Inflammatory macrophage treated with lipopolysaccharide for 1 hour (primary cell): ENCODE data around the gene TBC1D22A.

ENCODE experiments used
- DNase-seq, 2 donors: peaks; one replicate each; pipeline ENCODE4 v3.0.0-alpha.2; 2020 to 2022

The TBC1D22A gene

GRCh38 chr22:46941968-46942798 lies 179.7 kb downstream of the TBC1D22A start:
- peak; percentile 47 to 62 for DNase-seq

GRCh38 chr22:46942799-46943785 lies 180.6 kb downstream of the TBC1D22A start:
- peak; percentile 65 to 79 for DNase-seq

- DNase-seq = no peak
Measured at GRCh38 chr22:46945481-46945880, 183.0 kb downstream of the TBC1D22A start.

GRCh38 chr22:46946383-46946962 lies 184.0 kb downstream of the TBC1D22A start:
- DNase-seq = no peak

GRCh38 chr22:46947516-46948257 lies 185.2 kb downstream of the TBC1D22A start:
- no peak for DNase-seq

DNA sequence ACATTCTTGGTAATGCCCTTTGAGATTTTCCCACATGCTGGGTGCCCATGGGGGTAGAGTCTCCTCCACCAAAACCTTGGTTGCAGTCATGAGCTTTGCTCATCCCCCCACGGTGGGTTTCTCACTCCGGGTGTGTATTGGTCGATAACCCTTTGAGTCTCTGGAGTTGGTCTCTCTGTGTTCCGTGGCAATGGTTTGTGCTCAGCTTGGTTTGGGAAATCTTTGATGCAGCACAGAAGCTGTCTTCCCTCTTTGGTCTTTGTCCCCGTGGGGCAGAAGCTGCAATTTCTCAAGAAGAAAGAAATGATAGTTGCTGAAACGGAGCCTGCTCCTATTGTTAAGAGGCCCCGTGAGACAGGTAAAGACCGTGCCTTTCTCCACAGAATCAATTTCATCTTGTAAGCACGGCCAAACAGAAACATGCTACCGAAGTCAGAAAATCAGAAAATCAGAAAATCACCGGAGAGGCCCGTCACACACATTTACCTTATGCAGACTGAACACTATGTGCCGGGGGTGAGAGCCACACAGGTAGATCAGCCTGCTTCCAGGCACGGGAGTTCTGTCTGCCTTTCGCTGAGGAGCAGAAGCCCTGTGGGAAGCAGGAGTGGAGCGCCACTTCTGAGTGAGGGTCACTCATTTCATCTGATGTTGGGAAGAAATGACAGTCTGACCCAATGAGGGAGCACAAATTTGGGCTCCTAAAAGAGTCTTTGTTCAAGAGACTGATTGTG lies 186.1 kb downstream of the TBC1D22A start:
- no peak for DNase-seq

- no peak for DNase-seq
Measured at GRCh38 chr22:46951350-46951749, 188.9 kb downstream of the TBC1D22A start.

- DNase-seq = no peak
Measured at GRCh38 chr22:46951973-46952372, 189.5 kb downstream of the TBC1D22A start.

GRCh38 chr22:46953968-46954765 lies 191.7 kb downstream of the TBC1D22A start:
- DNase-seq = no peak

DNA sequence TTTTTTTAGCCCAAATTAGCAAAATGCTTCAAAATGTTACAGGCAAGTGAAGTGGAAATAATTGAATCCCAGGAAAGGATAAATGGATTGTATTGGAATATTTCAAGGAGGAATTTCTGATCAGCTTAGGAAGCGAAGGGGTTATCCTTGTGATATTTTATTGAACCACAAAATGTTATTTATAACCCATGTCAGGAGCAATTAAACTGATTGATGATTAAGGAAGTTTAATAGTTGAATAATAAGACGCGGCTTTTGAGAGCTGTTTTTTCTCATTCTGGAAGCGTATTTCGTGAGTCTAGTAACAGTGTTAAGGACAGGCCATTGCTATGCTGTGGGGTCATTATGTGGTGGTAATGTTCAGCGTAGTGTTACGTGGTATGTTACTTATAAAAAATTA lies 192.3 kb downstream of the TBC1D22A start:
- no peak for DNase-seq

DNA sequence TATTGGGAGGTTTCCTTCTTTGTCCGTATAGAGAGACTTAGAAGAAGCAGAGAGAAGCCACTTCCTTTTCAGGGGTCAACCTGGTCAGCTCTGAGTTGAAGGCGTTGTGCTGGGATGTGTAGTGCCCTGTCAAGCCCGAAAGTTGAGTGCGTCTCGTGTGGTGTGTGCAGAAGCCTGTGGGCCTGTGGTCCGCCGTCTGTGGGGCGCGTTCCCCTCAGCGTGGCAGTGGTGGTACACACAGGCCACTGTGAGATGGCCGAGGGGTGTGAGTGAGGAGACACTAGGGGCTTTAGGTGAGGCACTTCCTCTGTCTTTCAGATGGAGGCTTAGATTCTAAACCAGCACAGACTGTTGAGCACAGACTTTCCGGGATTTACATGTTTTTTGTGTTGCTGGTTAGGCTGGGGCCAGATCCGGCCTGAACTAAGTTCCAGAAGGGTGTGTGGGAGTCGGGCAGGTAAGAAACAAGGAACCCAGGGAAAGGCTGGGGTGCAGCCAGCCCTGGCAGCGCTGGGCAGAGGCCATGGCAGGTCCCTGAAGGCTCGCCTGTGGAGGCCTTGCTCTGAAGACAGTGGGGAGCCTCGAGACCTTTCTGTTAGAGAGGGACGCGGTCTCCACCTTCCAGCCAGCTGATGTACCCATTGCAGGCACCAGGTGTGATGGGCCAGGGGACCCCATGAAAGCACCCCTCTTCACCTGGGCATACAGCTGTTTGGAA lies 194.2 kb downstream of the TBC1D22A start:
- no peak for DNase-seq

GRCh38 chr22:46957521-46957920 lies 195.1 kb downstream of the TBC1D22A start:
- no peak for DNase-seq

DNA sequence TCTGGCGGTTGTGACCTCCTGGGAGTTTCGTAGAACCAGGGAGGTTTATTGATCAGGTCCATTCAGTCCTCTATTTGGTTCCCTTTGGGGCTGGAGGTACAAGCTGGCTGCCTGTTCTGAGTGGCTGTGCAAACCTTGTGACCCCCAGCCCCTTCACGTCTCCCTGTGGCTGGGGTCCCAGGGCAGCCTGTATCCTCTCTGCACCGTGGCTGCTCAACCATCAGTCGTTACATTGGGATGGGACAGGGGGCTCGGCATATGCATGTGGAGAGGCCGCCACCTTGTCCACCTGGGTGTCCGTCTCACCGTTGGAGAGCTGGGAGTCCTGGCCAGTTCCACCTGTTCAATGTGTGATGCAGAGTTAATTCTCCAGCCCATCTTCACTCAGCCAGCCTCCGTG lies 195.7 kb downstream of the TBC1D22A start:
- no peak for DNase-seq

- DNase-seq = no peak
Measured at GRCh38 chr22:46958658-46959057, 196.2 kb downstream of the TBC1D22A start.

DNA sequence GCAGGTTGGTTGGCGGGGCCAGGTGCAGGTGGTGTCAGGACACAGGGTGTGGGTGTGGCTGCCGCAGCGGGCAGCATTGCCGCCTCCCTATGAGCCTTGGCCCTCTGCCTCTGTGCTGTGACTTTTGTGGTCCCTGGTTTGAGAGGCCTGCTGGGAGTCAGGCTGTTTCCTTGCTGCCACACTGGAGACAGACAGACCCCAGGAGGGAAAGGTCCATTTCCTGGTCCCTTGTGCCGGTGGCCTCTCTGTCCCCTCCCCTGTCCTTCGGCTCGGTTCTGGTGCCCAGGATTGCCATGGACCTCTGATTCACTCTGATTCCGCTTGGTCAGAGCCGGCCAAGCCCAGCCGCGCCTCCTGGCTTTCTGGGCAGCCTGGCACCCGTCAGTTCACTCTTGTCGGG lies 196.9 kb downstream of the TBC1D22A start:
- DNase-seq = no peak

DNA sequence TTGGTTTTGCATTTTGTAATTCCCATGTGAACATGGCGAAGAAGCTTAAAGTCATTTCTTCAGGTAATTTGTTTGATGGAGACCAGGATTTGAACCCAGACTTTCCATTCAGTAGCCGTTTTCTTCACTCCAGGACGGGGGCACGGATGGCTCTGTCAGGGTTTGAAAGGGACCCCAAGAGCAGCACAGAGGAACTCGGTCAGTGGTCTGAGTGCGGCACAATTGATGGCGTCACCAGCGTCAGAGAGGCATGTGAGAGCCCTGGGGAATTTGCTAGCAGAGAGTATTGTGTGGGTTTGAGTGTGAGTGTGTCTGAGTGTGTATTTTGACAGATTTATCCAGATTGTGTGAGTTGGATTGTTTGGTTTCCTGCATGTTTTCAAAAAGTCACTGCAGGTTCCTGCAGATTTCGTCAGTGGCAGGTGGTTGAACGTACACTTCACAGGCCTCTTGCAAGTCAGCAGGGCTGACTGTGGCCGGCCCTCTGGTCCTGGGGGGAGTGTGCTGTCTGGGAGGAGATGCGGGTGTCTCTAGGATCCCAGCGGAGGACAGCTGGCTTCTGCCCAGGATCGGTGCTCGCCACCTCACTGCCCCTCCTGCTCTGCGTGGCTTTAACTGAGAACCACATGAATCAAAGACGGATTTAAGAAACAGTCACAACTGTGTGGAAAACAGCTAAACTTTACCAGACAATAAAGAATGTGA lies 199.3 kb downstream of the TBC1D22A start:
- peak in 1 of 2 donors; percentile 6 for DNase-seq

DNA sequence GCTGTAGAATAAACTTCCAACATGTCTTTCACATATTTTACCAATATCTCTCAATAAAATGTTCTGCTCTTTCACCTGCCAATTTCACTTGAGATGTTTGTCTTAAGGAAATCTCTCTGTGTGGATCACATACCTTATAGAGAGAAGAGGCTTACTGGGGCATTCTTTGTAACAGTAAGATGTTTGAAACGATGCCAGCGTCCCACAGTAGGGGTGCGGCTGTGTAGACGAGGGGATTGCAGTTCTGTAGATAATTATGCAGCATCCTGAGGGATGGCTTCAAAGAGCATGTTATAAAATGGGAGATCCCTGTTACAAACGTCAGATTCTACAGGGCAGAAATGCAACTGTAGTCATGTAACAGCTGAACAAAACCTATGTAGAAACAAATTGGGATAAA lies 200.0 kb downstream of the TBC1D22A start:
- no peak for DNase-seq

- DNase-seq = no peak
Measured at GRCh38 chr22:46963672-46964545, 201.5 kb downstream of the TBC1D22A start.
